ENCODE results near the gene FTH1.

- TF ChIP-seq, protein P1, sequence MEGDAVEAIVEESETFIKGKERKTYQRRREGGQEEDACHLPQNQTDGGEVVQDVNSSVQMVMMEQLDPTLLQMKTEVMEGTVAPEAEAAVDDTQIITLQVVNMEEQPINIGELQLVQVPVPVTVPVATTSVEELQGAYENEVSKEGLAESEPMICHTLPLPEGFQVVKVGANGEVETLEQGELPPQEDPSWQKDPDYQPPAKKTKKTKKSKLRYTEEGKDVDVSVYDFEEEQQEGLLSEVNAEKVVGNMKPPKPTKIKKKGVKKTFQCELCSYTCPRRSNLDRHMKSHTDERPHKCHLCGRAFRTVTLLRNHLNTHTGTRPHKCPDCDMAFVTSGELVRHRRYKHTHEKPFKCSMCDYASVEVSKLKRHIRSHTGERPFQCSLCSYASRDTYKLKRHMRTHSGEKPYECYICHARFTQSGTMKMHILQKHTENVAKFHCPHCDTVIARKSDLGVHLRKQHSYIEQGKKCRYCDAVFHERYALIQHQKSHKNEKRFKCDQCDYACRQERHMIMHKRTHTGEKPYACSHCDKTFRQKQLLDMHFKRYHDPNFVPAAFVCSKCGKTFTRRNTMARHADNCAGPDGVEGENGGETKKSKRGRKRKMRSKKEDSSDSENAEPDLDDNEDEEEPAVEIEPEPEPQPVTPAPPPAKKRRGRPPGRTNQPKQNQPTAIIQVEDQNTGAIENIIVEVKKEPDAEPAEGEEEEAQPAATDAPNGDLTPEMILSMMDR (IDR thresholded peaks at IDR 0.05; ENCODE audit: low read length) = no peak
- TF ChIP-seq EZH2 (IDR thresholded peaks at IDR 0.05; ENCODE audit: borderline replicate concordance, low read length) = no peak
Observed at GRCh38 chr11:61924064-61924455, 43.4 kb downstream of the FTH1 start.
